Sigmoid colon (tissue), 7 donors: ENCODE results near the gene BRD4. TPM values are rescaled to one million over a fixed set of nuclear protein-coding genes. Genes with fewer than 3 reads are reported as not detected.

Source experiments
- DNase-seq: peaks from one replicate; pipeline ENCODE4 v3.0.0-alpha.2; 2019
- H3K27ac ChIP-seq, 4 donors: fragments of 200-600 bp; sonication (generic); one replicate each; pipeline ENCODE4 v1.5.1; 2016 to 2019; ENCODE audit warnings: mild to moderate bottlenecking in 1 of 4
- H3K27me3 ChIP-seq, 3 donors: fragments of 200-600 bp; sonication (generic); one replicate each; pipeline ENCODE4 v1.5.1; 2019; ENCODE audit warnings: mild to moderate bottlenecking in 1 of 3
- H3K36me3 ChIP-seq, 4 donors: fragments of 200-600 bp; sonication (generic); one replicate each; pipeline ENCODE4 v1.5.1; 2016 to 2019
- H3K4me1 ChIP-seq, 4 donors: fragments of 200-600 bp; sonication (generic); one replicate each; pipeline ENCODE4 v1.5.1; 2017 to 2019
- H3K4me3 ChIP-seq, 4 donors: fragments of 200-600 bp; sonication (generic); one replicate each; pipeline ENCODE4 v1.5.1; 2017 to 2019; ENCODE audit warnings: mild to moderate bottlenecking in 2 of 4, moderate library complexity in 1 of 4
- H3K9me3 ChIP-seq, 4 donors: fragments of 200-600 bp in 3 of 4; sonication (generic) in 3 of 4; one replicate each; pipeline versions ENCODE4 v1.5.1 to v1.6.1; 2013 to 2019
- EP300 ChIP-seq, 4 donors: sonication (generic); formaldehyde crosslinking; IDR thresholded peaks; one replicate each; pipeline ENCODE4 v1.6.1; 2017; ENCODE audit warnings: antibody characterized with exemption in 4 of 4
- POLR2A ChIP-seq, 2 donors: fragments of 450-650 bp; IDR thresholded peaks; one replicate each; pipeline ENCODE4 v1.6.1; 2016; ENCODE audit warnings: antibody characterized with exemption in 2 of 2, mild to moderate bottlenecking in 2 of 2, moderate library complexity in 2 of 2
- POLR2AphosphoS5 ChIP-seq, 4 donors: sonication (generic); formaldehyde crosslinking; IDR thresholded peaks; one replicate each; pipeline ENCODE4 v1.6.1; 2017; ENCODE audit warnings: antibody characterized with exemption in 4 of 4
- WGBS, 2 donors: extraction: QIAGEN DNeasy Blood & Tissue Kit; methylation state at CpG; one replicate each; pipeline ENCODE4 v1.1.7; 2013; 5-methylcytosine and 5-hydroxymethylcytosine counted together
- intact Hi-C: fragments of 100-400 bp; cut with DNase I; formaldehyde crosslinking; loops from one replicate; pipeline ENCODE4 v1.15.1; 2023
- polyA plus RNA-seq, 3 donors: library from polyadenylated mRNA; stranded (reverse); fragments of 200-250 nt; gene quantifications; one replicate each; pipeline ENCODE4 v1.2.3, GENCODE V29; 2013
- total RNA-seq, 4 donors: library from RNA; depleted of rRNA; stranded (reverse); fragments of >200 nt; gene quantifications; one replicate each; pipeline ENCODE4 v1.1.0, GENCODE V29; 2016
- TF ChIP-seq, protein P1 (sequence below), 4 experiments: fragments of 450-650 bp in 3 of 4; fragments of 200-600 bp in 1 of 4; IDR thresholded peaks; one replicate each; pipeline ENCODE4 v1.5.1; 2016 to 2019; ENCODE audit warnings: antibody characterized with exemption in 4 of 4, mild to moderate bottlenecking in 3 of 4, moderate library complexity in 2 of 4
- donor health status: healthy with polysubstance abuse.
- donor health status: Bipolar disorder and iron deficiency.
- donor health status: healthy.

The BRD4 gene
- total and polyA plus RNA-seq, 7 donors = 9.0 to 43.8 (median 20.1) TPM

DNA sequence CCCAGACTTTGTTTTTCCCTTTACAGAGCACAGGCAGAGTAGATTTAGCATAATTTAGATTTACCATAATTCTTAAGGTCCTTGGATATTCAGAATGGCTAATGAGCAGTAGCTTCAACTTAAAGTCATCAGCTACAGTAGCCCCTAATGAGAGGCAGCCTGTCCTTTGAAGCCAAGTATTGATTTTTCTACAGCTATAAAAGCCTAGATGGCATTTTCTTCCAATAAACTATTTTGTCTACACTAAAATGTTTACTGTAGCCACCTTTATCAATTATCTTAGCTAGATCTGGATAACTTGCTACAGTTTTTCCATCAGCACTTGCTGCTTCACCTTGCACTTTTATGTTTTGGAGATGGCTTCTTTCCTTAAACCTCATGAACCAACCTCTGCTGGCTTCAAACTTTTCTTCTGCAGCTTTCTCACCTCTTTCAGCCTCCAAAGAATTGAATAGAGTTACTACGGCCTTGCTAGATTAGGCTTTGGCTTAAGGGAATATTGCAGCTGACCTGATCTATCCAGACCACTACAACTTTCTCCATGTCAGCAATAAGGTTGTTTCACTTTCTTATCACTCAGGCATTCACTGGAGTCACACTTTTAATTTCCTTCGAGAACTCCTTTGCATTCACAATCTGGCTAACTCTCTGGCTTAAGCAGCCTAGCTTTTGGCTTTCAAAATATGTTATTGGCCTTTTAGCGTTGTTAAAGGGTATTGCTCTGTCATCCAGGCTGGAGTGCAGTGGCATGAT lies 26.6 kb downstream of the BRD4 start:
- TF ChIP-seq POLR2AphosphoS5 (IDR thresholded peaks at IDR 0.05) = no peak
- TF ChIP-seq EP300 (IDR thresholded peaks at IDR 0.05) = no peak
- no peak for TF ChIP-seq POLR2A (IDR thresholded peaks at IDR 0.05)
- intact Hi-C loops = no loop called here
- Histone ChIP-seq H3K27ac (peak overlapping the region in 1 of 4 donors; percentile 83), H3K27me3 (no peaks in the 10 kb centered on the region), H3K36me3 (no peaks in the 10 kb centered on the region), H3K4me1 (peaks cover 0 to 90% (median 72%) of the 10 kb centered on the region in 4 donors), H3K4me3 (no peak overlapping the region), H3K9me3 (no peaks in the 10 kb centered on the region)
- DNase-seq = no peak
- WGBS, 2 donors = 95% methylated on average over 3 of the region's 3 CpGs

DNA sequence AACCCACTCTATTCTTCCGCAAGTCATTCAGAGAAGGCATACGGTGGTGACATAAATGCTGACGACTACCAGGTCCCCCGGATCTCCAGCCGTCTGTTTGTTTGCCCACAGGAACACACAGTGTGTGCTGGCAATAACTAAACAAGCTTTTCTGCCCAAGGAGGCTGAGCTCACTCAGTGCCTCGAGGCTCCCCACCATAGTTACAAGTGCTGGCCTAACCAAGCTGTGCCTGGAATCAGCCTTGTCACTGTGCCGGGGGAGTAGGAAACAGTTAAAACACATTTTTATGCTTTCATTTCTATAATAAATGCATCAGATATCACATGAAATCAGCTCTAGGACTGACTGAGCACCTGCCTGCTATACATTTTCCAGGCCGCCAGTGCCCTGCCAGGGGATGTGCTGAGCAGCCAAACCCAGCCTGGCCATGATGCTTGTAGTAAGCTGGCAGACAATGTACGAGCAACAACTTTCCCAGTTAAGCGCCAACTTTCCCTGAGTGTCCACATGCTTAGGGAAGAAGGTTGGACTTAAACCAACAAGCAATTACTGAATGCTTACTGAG lies 28.1 kb downstream of the BRD4 start:
- 55 to 63% methylated on average over 10 of the region's 10 CpGs for WGBS, 2 donors
- TF ChIP-seq POLR2AphosphoS5 (IDR thresholded peaks at IDR 0.05) (peak in 2 of 4 donors; percentile 49 to 51), POLR2A (IDR thresholded peaks at IDR 0.05) (no peak)
- intact Hi-C loops = no loop called here
- Histone ChIP-seq H3K36me3 (no peaks in the 10 kb centered on the region), H3K27me3 (no peaks in the 10 kb centered on the region), H3K4me1 (peaks cover 0 to 91% (median 73%) of the 10 kb centered on the region in 4 donors), H3K27ac (peak overlapping the region; percentile 4 to 83 (median 72)), H3K9me3 (no peaks in the 10 kb centered on the region), H3K4me3 (no peak overlapping the region)
- peak; percentile 90 for DNase-seq

DNA sequence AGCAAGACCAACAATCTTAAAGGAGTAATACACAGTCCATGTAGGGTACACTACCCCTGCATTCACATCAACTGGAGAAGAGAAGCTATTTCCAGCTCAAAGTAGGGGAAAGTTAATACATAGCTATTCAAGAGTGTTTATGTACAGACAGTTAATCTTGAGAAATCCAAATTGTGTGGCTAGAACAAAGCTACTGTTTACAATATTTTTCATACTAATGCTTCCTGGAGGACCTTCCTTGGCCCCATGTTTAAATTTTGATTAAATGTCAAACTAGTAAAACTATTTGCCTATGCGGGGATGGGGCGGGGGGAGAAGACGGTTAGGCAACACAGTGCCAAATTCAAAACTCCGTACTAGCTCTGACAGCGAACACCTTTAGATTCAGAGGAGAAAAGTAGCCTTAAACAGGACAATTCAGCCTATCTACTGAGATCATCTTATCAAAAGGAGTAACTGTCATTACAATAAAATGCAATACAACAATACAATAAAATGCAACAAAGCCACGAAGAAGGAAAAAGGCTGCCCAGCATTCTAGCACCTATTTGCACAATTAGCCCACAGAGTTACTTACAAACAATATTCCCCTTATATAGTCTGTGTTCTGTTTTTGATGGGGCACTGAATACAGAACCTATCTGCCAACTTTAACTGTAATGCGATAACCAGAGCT lies 29.1 kb downstream of the BRD4 start:
- H3K9me3 ChIP-seq = no peaks in the 10 kb centered on the region
- H3K4me1 ChIP-seq = peaks cover 0 to 92% (median 82%) of the 10 kb centered on the region in 4 donors
- no peaks in the 10 kb centered on the region for H3K36me3 ChIP-seq
- no peaks in the 10 kb centered on the region for H3K27me3 ChIP-seq
- DNase-seq = no peak
- H3K27ac ChIP-seq = peak overlapping the region; percentile 48 to 83 (median 72)
- no peak overlapping the region for H3K4me3 ChIP-seq
- TF ChIP-seq EP300 (IDR thresholded peaks at IDR 0.05) (no peak), POLR2A (IDR thresholded peaks at IDR 0.05) (no peak), POLR2AphosphoS5 (IDR thresholded peaks at IDR 0.05) (no peak)
- TF ChIP-seq, protein P1, sequence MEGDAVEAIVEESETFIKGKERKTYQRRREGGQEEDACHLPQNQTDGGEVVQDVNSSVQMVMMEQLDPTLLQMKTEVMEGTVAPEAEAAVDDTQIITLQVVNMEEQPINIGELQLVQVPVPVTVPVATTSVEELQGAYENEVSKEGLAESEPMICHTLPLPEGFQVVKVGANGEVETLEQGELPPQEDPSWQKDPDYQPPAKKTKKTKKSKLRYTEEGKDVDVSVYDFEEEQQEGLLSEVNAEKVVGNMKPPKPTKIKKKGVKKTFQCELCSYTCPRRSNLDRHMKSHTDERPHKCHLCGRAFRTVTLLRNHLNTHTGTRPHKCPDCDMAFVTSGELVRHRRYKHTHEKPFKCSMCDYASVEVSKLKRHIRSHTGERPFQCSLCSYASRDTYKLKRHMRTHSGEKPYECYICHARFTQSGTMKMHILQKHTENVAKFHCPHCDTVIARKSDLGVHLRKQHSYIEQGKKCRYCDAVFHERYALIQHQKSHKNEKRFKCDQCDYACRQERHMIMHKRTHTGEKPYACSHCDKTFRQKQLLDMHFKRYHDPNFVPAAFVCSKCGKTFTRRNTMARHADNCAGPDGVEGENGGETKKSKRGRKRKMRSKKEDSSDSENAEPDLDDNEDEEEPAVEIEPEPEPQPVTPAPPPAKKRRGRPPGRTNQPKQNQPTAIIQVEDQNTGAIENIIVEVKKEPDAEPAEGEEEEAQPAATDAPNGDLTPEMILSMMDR (IDR thresholded peaks at IDR 0.05) = no peak
- 13 to 55% methylated on average over 7 of the region's 7 CpGs for whole genome bisulfite sequencing, 2 donors
- intact Hi-C loops = loop anchor here (1.0 kb wide), 1 partner anchor 25 kb away; no protein-coding TSS in a partner anchor

DNA sequence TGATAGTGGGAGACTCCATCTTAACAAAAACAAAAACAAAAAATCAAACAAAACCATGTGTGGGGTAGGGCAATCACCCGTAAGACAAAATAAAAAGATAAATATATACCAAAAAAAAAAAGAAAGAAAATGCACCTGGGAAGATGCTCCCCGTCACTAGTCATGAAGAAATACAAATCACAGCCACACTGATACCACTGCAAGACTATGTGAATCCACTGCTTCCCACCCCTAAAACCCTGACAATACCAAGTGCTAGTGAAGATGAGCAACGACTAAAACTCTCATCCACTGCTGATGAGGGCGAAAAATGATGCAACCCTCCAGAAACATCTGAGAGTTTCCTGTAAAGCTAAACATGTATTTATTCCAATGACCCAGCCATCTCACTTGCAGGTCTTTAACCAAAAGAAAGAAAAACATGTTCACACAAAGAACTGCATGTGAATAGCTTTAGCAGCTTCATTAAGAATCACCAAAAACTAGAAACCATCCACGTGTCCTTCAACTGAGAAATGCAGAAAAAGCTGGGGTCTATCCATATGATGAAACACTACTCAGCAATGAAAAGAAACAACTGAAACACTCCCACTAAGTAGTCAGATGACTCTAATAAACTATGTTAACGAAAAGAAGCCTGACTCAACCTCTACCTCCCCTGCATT lies 31.7 kb downstream of the BRD4 start:
- no peak for DNase-seq
- peaks cover 0 to 99% (median 96%) of the 10 kb centered on the region in 4 donors for H3K4me1 ChIP-seq
- 69 to 81% methylated on average over 6 of the region's 6 CpGs for WGBS, 2 donors
- peak overlapping the region in 2 of 4 donors; percentile 79 to 84 for H3K27ac ChIP-seq
- no peak overlapping the region for H3K4me3 ChIP-seq
- H3K27me3 ChIP-seq = no peaks in the 10 kb centered on the region
- H3K9me3 ChIP-seq = no peaks in the 10 kb centered on the region
- no peak for TF ChIP-seq POLR2AphosphoS5 (IDR thresholded peaks at IDR 0.05)
- TF ChIP-seq, protein P1 (IDR thresholded peaks at IDR 0.05) = no peak
- no peak for TF ChIP-seq POLR2A (IDR thresholded peaks at IDR 0.05)
- no peak for TF ChIP-seq EP300 (IDR thresholded peaks at IDR 0.05)
- intact Hi-C loops = no loop called here
- H3K36me3 ChIP-seq = no peaks in the 10 kb centered on the region

DNA sequence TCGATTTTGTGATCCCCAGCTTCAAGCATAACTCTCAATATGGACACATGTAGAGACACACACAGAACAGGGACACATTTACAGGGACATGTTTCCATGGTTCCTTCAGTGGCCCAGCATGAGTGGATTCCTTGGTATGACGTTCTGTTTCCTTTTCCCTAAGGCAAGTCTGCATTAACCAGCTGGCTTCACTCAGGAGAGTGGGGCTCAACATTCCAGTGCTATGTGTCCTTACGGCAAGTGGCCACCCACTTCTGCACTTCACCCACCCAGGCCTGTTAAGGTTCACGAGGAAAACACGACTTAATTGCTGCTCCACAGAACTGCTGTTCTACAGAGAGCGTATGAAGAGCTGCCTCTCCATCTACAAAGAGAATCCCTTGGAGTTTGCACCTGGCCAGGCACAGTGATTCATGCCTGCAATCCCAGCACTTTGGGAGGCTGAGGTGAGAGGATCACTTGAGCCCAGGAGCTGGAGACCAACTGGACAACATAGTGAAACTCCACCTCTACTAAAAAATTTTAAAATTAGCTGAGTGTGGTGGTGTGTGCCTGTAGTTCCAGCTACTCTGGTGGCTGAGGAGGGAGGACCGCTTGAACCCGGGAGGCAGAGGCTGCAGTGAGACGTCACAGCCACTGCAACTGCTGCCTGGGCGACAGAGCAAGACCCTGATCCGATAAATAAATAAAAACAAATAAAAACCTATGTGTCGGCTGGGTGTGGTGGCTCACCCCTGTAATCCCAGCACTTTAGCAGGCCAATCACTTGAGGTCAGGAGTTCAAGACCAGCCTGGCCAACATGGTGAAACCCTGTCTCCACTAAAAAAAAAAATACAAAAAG lies 32.5 kb downstream of the BRD4 start:
- intact Hi-C loops = loop anchor here (5.0 kb wide), 1 partner anchor 33 kb away; the partner anchor contains the start of gene BRD4
- H3K9me3 ChIP-seq = no peaks in the 10 kb centered on the region
- 79 to 86% methylated on average over 12 of the region's 12 CpGs for WGBS, 2 donors
- TF ChIP-seq, protein P1 (IDR thresholded peaks at IDR 0.05) = no peak
- peak in 3 of 4 donors; percentile 14 to 20 (median 15) for TF ChIP-seq POLR2AphosphoS5 (IDR thresholded peaks at IDR 0.05)
- H3K4me1 ChIP-seq = peaks cover 0 to 99% (median 98%) of the 10 kb centered on the region in 4 donors
- H3K27me3 ChIP-seq = no peaks in the 10 kb centered on the region
- no peaks in the 10 kb centered on the region for H3K36me3 ChIP-seq
- peak overlapping the region in 2 of 4 donors; percentile 79 to 84 for H3K27ac ChIP-seq
- no peak for DNase-seq
- no peak overlapping the region for H3K4me3 ChIP-seq
